WTC11 (cell line): ENCODE results near the gene LRP10. TPM values are rescaled to one million over a fixed set of nuclear protein-coding genes. Genes with fewer than 3 reads are reported as not detected.

ENCODE experiments used
- ATAC-seq: fragments of 200-7000 bp; cut with Tn5 transposase; 2 replicates; pipeline ENCODE4 v1.10.0; 2021; ENCODE audit warnings: mild to moderate bottlenecking, moderate library complexity
- CTCF ChIA-PET: fragments of 300-600 bp; sonication (Branson Sonifier 250); formaldehyde crosslinking; loops from one replicate; lab custom pipeline; 2021; ENCODE audit warnings: antibody characterized with exemption; lab: Charles Lee
- POLR2A ChIA-PET: fragments of 350-600 bp; sonication (Branson Sonifier 250); formaldehyde crosslinking; loops from one replicate; lab custom pipeline; 2021; ENCODE audit warnings: antibody characterized with exemption; lab: Charles Lee
- DNase-seq: peaks from one replicate; pipeline ENCODE4 v3.0.0; 2021; ENCODE audit warnings: low spot score
- H3K27ac Mint-ChIP-seq: 2 replicates; pipeline ENCODE4 v1.8.0; 2021; ENCODE audit warnings: mixed read lengths
- H3K27me3 Mint-ChIP-seq: 2 replicates; pipeline ENCODE4 v1.8.0; 2021; ENCODE audit warnings: low read depth, mild to moderate bottlenecking, moderate library complexity, mixed read lengths
- H3K36me3 Mint-ChIP-seq: 2 replicates; pipeline ENCODE4 v1.8.0; 2021; ENCODE audit warnings: mixed read lengths
- H3K4me1 Mint-ChIP-seq: 2 replicates; pipeline ENCODE4 v1.8.0; 2022; ENCODE audit warnings: mixed read lengths
- H3K4me3 Mint-ChIP-seq: 2 replicates; pipeline ENCODE4 v1.8.0; 2021; ENCODE audit warnings: mild to moderate bottlenecking, moderate library complexity, mixed read lengths
- H3K9me3 Mint-ChIP-seq: 2 replicates; pipeline ENCODE4 v1.8.0; 2021; ENCODE audit warnings: mixed read lengths
- CREB1 ChIP-seq: sonication (generic); formaldehyde crosslinking; IDR thresholded peaks from 2 replicates; pipeline ENCODE4 v1.8.0; 2023; ENCODE audit warnings: mild to moderate bottlenecking, missing genetic modification reagents
- ETV6 ChIP-seq: sonication (generic); formaldehyde crosslinking; IDR thresholded peaks from 2 replicates; pipeline ENCODE4 v1.8.1; 2022; ENCODE audit warnings: mild to moderate bottlenecking, missing genetic modification reagents
- GABPB1 ChIP-seq: sonication (generic); formaldehyde crosslinking; IDR thresholded peaks from 2 replicates; pipeline ENCODE4 v1.8.1; 2023; ENCODE audit warnings: mild to moderate bottlenecking, missing genetic modification reagents
- GRHL2 ChIP-seq: fragments of 250-450 bp; sonication (Bioruptor Pico); IDR thresholded peaks from 2 replicates; pipeline ENCODE4 v1.8.0; 2022; ENCODE audit warnings: mild to moderate bottlenecking, moderate library complexity; ENCODE audit not compliant: insufficient replicate concordance, severe bottlenecking
- IRF2 ChIP-seq: sonication (generic); formaldehyde crosslinking; IDR thresholded peaks from 2 replicates; pipeline ENCODE4 v1.8.0; 2022; ENCODE audit warnings: low read depth, missing genetic modification reagents, borderline replicate concordance
- JAZF1 ChIP-seq: fragments of 250-450 bp; sonication (Bioruptor Pico); IDR thresholded peaks from 2 replicates; pipeline ENCODE4 v1.9.0; 2021; ENCODE audit warnings: moderate library complexity, mild to moderate bottlenecking, inconsistent platforms
- NR3C1 ChIP-seq: sonication (generic); formaldehyde crosslinking; conservative IDR thresholded peaks from 2 replicates; pipeline ENCODE4 v1.8.1; 2023; ENCODE audit warnings: low read depth, mild to moderate bottlenecking, missing genetic modification reagents
- PRRX2 ChIP-seq: fragments of 250-450 bp; sonication (Bioruptor Pico); IDR thresholded peaks from 2 replicates; pipeline ENCODE4 v1.8.0; 2021; ENCODE audit warnings: mild to moderate bottlenecking
- RORB ChIP-seq: fragments of 250-450 bp; sonication (Bioruptor Pico); IDR thresholded peaks from 2 replicates; pipeline ENCODE4 v1.9.0; 2021; ENCODE audit warnings: mild to moderate bottlenecking
- SP1 ChIP-seq: sonication (generic); formaldehyde crosslinking; conservative IDR thresholded peaks from 2 replicates; pipeline ENCODE4 v1.8.1; 2022; ENCODE audit warnings: missing genetic modification reagents
- ZNF138 ChIP-seq: sonication (generic); formaldehyde crosslinking; conservative IDR thresholded peaks from 2 replicates; pipeline ENCODE4 v1.8.1; 2022; ENCODE audit warnings: mild to moderate bottlenecking, moderate library complexity, missing genetic modification reagents
- ZNF416 ChIP-seq: fragments of 250-450 bp; sonication (Bioruptor Pico); IDR thresholded peaks from 2 replicates; pipeline ENCODE4 v1.9.0; 2021; ENCODE audit warnings: mild to moderate bottlenecking, inconsistent platforms
- total RNA-seq: library from RNA; stranded (reverse); gene quantifications from 3 replicates; pipeline ENCODE4 v1.2.3, GENCODE V29; 2021
- TF ChIP-seq, protein P1 (sequence below): sonication (generic); formaldehyde crosslinking; IDR thresholded peaks from 2 replicates; pipeline ENCODE4 v1.8.1; 2022; ENCODE audit warnings: mild to moderate bottlenecking, moderate library complexity, missing genetic modification reagents
- TF ChIP-seq, protein P2 (sequence below): sonication (generic); formaldehyde crosslinking; IDR thresholded peaks from 2 replicates; pipeline ENCODE4 v1.8.0; 2022; ENCODE audit warnings: mild to moderate bottlenecking, missing genetic modification reagents
- TF ChIP-seq, protein P3 (sequence below): sonication (generic); formaldehyde crosslinking; IDR thresholded peaks from 2 replicates; pipeline ENCODE4 v1.8.1; 2022; ENCODE audit warnings: mild to moderate bottlenecking, missing genetic modification reagents, moderate library complexity, borderline replicate concordance
- TF ChIP-seq, protein P4 (sequence below): sonication (generic); formaldehyde crosslinking; IDR thresholded peaks from 2 replicates; pipeline ENCODE4 v1.8.0; 2022; ENCODE audit warnings: mild to moderate bottlenecking, missing genetic modification reagents
- TF ChIP-seq, protein P5 (sequence below): fragments of 250-450 bp; sonication (Bioruptor Pico); IDR thresholded peaks from 2 replicates; pipeline ENCODE4 v1.9.0; 2021; ENCODE audit warnings: mild to moderate bottlenecking
- TF ChIP-seq, protein P6 (sequence below): sonication (generic); formaldehyde crosslinking; IDR thresholded peaks from 2 replicates; pipeline ENCODE4 v1.8.1; 2023; ENCODE audit warnings: mild to moderate bottlenecking, missing genetic modification reagents
- TF ChIP-seq, protein P7 (sequence below): fragments of 250-450 bp; sonication (Bioruptor Pico); IDR thresholded peaks from 2 replicates; pipeline ENCODE4 v1.9.0; 2021; ENCODE audit warnings: mild to moderate bottlenecking, borderline replicate concordance

Gene LRP10
- total RNA-seq, 1 experiment from 2014 or later = 24.0 TPM

DNA sequence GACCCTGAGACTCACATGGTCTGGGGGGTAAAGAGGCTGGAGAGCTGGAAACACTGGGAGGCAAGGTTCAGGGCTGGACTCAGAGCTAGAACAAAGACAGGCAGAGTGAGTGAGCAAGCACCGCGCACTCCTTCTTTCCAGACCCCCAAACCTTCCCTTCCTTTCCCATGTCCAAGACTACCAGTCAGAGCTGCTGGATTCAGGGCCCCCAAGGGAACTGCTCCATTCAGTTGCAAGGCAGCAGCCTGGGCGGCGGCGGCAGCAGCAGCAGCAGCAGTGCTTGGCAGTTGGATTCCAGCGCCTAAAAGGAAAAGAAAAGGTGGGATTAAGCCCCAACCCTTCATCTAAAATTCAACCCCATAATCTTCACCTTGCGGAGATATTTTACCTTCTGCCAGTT is 30.3 kb downstream of the LRP10 start:
- Mint-ChIP-seq H3K9me3 (no peaks in the 10 kb centered on the region), H3K36me3 (peaks cover 59% of the 10 kb centered on the region), H3K4me1 (peaks cover 8% of the 10 kb centered on the region), H3K27ac (no peak overlapping the region), H3K27me3 (peaks cover 34% of the 10 kb centered on the region), H3K4me3 (no peak overlapping the region)
- no peak for TF ChIP-seq NR3C1 (CRISPR knock-in tag)
- TF ChIP-seq, protein P1, sequence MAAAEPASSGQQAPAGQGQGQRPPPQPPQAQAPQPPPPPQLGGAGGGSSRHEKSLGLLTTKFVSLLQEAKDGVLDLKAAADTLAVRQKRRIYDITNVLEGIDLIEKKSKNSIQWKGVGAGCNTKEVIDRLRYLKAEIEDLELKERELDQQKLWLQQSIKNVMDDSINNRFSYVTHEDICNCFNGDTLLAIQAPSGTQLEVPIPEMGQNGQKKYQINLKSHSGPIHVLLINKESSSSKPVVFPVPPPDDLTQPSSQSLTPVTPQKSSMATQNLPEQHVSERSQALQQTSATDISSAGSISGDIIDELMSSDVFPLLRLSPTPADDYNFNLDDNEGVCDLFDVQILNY (CRISPR knock-in tag) = no peak
- TF ChIP-seq CREB1 (CRISPR knock-in tag) = no peak
- TF ChIP-seq, protein P2, sequence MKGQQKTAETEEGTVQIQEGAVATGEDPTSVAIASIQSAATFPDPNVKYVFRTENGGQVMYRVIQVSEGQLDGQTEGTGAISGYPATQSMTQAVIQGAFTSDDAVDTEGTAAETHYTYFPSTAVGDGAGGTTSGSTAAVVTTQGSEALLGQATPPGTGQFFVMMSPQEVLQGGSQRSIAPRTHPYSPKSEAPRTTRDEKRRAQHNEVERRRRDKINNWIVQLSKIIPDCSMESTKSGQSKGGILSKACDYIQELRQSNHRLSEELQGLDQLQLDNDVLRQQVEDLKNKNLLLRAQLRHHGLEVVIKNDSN (CRISPR knock-in tag) = no peak
- TF ChIP-seq IRF2 (CRISPR knock-in tag) = no peak
- TF ChIP-seq, protein P3, sequence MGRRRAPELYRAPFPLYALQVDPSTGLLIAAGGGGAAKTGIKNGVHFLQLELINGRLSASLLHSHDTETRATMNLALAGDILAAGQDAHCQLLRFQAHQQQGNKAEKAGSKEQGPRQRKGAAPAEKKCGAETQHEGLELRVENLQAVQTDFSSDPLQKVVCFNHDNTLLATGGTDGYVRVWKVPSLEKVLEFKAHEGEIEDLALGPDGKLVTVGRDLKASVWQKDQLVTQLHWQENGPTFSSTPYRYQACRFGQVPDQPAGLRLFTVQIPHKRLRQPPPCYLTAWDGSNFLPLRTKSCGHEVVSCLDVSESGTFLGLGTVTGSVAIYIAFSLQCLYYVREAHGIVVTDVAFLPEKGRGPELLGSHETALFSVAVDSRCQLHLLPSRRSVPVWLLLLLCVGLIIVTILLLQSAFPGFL = no peak
- TF ChIP-seq RORB (CRISPR knock-in tag) = no peak
- TF ChIP-seq, protein P4, sequence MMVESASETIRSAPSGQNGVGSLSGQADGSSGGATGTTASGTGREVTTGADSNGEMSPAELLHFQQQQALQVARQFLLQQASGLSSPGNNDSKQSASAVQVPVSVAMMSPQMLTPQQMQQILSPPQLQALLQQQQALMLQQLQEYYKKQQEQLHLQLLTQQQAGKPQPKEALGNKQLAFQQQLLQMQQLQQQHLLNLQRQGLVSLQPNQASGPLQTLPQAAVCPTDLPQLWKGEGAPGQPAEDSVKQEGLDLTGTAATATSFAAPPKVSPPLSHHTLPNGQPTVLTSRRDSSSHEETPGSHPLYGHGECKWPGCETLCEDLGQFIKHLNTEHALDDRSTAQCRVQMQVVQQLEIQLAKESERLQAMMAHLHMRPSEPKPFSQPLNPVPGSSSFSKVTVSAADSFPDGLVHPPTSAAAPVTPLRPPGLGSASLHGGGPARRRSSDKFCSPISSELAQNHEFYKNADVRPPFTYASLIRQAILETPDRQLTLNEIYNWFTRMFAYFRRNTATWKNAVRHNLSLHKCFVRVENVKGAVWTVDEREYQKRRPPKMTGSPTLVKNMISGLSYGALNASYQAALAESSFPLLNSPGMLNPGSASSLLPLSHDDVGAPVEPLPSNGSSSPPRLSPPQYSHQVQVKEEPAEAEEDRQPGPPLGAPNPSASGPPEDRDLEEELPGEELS = no peak
- no peak for TF ChIP-seq GABPB1
- no peak for TF ChIP-seq ZNF416 (CRISPR knock-in tag)
- TF ChIP-seq, protein P5, sequence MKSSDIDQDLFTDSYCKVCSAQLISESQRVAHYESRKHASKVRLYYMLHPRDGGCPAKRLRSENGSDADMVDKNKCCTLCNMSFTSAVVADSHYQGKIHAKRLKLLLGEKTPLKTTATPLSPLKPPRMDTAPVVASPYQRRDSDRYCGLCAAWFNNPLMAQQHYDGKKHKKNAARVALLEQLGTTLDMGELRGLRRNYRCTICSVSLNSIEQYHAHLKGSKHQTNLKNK (CRISPR knock-in tag) = no peak
- no peak for TF ChIP-seq GRHL2 (CRISPR knock-in tag)
- TF ChIP-seq, protein P6, sequence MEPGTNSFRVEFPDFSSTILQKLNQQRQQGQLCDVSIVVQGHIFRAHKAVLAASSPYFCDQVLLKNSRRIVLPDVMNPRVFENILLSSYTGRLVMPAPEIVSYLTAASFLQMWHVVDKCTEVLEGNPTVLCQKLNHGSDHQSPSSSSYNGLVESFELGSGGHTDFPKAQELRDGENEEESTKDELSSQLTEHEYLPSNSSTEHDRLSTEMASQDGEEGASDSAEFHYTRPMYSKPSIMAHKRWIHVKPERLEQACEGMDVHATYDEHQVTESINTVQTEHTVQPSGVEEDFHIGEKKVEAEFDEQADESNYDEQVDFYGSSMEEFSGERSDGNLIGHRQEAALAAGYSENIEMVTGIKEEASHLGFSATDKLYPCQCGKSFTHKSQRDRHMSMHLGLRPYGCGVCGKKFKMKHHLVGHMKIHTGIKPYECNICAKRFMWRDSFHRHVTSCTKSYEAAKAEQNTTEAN (CRISPR knock-in tag) = no peak
- no peak for TF ChIP-seq PRRX2
- no peak for TF ChIP-seq ZNF138 (CRISPR knock-in tag)
- no peak for TF ChIP-seq ETV6 (CRISPR knock-in tag)
- TF ChIP-seq SP1 = no peak
- TF ChIP-seq, protein P7, sequence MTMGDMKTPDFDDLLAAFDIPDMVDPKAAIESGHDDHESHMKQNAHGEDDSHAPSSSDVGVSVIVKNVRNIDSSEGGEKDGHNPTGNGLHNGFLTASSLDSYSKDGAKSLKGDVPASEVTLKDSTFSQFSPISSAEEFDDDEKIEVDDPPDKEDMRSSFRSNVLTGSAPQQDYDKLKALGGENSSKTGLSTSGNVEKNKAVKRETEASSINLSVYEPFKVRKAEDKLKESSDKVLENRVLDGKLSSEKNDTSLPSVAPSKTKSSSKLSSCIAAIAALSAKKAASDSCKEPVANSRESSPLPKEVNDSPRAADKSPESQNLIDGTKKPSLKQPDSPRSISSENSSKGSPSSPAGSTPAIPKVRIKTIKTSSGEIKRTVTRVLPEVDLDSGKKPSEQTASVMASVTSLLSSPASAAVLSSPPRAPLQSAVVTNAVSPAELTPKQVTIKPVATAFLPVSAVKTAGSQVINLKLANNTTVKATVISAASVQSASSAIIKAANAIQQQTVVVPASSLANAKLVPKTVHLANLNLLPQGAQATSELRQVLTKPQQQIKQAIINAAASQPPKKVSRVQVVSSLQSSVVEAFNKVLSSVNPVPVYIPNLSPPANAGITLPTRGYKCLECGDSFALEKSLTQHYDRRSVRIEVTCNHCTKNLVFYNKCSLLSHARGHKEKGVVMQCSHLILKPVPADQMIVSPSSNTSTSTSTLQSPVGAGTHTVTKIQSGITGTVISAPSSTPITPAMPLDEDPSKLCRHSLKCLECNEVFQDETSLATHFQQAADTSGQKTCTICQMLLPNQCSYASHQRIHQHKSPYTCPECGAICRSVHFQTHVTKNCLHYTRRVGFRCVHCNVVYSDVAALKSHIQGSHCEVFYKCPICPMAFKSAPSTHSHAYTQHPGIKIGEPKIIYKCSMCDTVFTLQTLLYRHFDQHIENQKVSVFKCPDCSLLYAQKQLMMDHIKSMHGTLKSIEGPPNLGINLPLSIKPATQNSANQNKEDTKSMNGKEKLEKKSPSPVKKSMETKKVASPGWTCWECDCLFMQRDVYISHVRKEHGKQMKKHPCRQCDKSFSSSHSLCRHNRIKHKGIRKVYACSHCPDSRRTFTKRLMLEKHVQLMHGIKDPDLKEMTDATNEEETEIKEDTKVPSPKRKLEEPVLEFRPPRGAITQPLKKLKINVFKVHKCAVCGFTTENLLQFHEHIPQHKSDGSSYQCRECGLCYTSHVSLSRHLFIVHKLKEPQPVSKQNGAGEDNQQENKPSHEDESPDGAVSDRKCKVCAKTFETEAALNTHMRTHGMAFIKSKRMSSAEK (CRISPR knock-in tag) = no peak
- no peak for TF ChIP-seq JAZF1 (CRISPR knock-in tag)
- CTCF ChIA-PET = interaction anchor here (0.8 to 4.0 kb wide), 5 partner anchors 19 to 331 kb away, joined by 3 to 52 read pairs (median 7); partner anchors contain the start of gene REM2
- DNase-seq (no peak), ATAC-seq (no peak)
- POLR2A ChIA-PET = no interaction called here
